ENCODE measurements around the gene RNF41. TPM values are rescaled to one million over a fixed set of nuclear protein-coding genes. Genes with fewer than 3 reads are reported as not detected.

Gene RNF41
- total and polyA plus RNA-seq, 5 donors from 2014 or later, result 33.7 to 45.8 (median 45.0) TPM

- no peaks in the 10 kb centered on the region for H3K9me3 ChIP-seq (ENCODE audit: control insufficient read depth in 2 of 2, low read length in 2 of 2)
- DNase-seq (no peak), ATAC-seq (ENCODE audit: low read depth in 2 of 2) (no peak)
- H3K27me3 ChIP-seq (ENCODE audit: control insufficient read depth, insufficient read depth, low read length), result no peaks in the 10 kb centered on the region
- no peaks in the 10 kb centered on the region for H3K4me1 ChIP-seq (ENCODE audit: control insufficient read depth, insufficient read depth, low read length, poor library complexity, severe bottlenecking)
- no peak overlapping the region for H3K27ac Mint-ChIP-seq
- no peak overlapping the region for H3K4me3 Mint-ChIP-seq
- no peak overlapping the region for H3K4me3 ChIP-seq (ENCODE audit: low read depth, low read length)
- no peaks in the 10 kb centered on the region for H3K27me3 Mint-ChIP-seq
- H3K4me1 Mint-ChIP-seq, result no peaks in the 10 kb centered on the region
- H3K9me3 Mint-ChIP-seq, result no peaks in the 10 kb centered on the region
- H3K36me3 ChIP-seq (ENCODE audit: control insufficient read depth, insufficient read depth, low read length), result peaks cover 65% of the 10 kb centered on the region
- peaks cover 30% of the 10 kb centered on the region for H3K36me3 Mint-ChIP-seq
- H3K27ac ChIP-seq (ENCODE audit: insufficient read depth, low read length, poor library complexity, severe bottlenecking), result no peak overlapping the region
These were observed 21.3 kb upstream of the RNF41 start for GRCh38 chr12:56242986-56243385.

DNA sequence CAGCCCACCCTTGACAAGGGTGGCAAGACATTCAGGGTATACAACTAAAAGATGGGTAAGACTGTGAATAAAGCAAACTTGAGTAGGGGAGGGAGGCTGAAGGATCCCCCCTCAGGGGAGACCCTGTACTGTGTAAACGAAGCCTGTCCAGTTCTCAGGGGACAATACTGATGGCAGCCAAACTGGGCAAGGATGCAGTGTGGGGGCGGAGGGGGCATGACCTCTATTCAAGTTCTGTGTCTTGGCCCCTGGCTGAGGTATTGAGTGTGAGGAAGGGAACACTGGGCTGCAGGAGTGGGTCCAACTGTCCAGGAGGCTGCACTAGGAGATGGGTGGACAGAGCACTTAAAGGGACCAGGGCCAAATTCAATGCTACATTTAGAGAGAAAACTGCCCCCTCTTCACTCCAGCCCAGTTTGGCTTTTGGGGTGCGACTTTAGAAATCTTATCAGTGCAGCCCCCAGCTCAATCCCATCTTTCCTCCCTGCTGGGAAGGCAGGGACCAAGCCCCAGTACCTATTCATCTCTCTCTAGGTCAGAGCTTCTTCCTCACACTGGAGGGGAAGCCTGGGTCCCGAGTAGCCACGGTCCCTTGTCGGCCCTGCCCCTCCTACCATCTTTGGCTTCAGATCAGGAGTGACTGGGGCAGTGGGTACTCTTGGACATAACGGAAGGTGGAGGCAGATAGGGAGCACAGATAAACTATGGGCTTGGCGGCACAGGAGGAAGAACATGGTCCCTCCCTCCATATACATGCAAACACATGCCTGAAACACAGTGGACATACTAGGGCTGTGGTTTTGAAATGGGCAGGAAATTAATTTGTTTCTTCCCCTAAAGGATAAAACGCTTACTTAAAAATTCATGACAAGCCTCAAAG is 19.9 kb upstream of the RNF41 start:
- Histone ChIP-seq H3K27me3 (ENCODE audit: control insufficient read depth, insufficient read depth, low read length) (no peaks in the 10 kb centered on the region), H3K4me3 (ENCODE audit: low read depth, low read length) (no peak overlapping the region), H3K4me1 (ENCODE audit: control insufficient read depth, insufficient read depth, low read length, poor library complexity, severe bottlenecking) (no peaks in the 10 kb centered on the region), H3K9me3 (ENCODE audit: control insufficient read depth in 2 of 2, low read length in 2 of 2) (no peaks in the 10 kb centered on the region), H3K36me3 (ENCODE audit: control insufficient read depth, insufficient read depth, low read length) (peaks cover 53% of the 10 kb centered on the region), H3K27ac (ENCODE audit: insufficient read depth, low read length, poor library complexity, severe bottlenecking) (no peak overlapping the region)
- Mint-ChIP-seq H3K27me3 (no peaks in the 10 kb centered on the region), H3K4me3 (no peak overlapping the region), H3K9me3 (no peaks in the 10 kb centered on the region), H3K36me3 (peaks cover 23% of the 10 kb centered on the region), H3K4me1 (no peaks in the 10 kb centered on the region), H3K27ac (peak overlapping the region in 1 of 3 donors; percentile 35)
- ATAC-seq (ENCODE audit: low read depth in 2 of 2), result no peak
- DNase-seq, result no peak

GRCh38 chr12:56237552-56237951 is 15.8 kb upstream of the RNF41 start:
- Histone ChIP-seq H3K4me1 (ENCODE audit: control insufficient read depth, insufficient read depth, low read length, poor library complexity, severe bottlenecking) (no peaks in the 10 kb centered on the region), H3K9me3 (ENCODE audit: control insufficient read depth in 2 of 2, low read length in 2 of 2) (no peaks in the 10 kb centered on the region), H3K27me3 (ENCODE audit: control insufficient read depth, insufficient read depth, low read length) (no peaks in the 10 kb centered on the region), H3K36me3 (ENCODE audit: control insufficient read depth, insufficient read depth, low read length) (peaks cover 21% of the 10 kb centered on the region), H3K27ac (ENCODE audit: insufficient read depth, low read length, poor library complexity, severe bottlenecking) (no peak overlapping the region), H3K4me3 (ENCODE audit: low read depth, low read length) (no peak overlapping the region)
- DNase-seq, result no peak
- no peak overlapping the region for H3K4me3 Mint-ChIP-seq
- no peak for ATAC-seq (ENCODE audit: low read depth in 2 of 2)
- H3K27ac Mint-ChIP-seq, result no peak overlapping the region
- peaks cover 10% of the 10 kb centered on the region for H3K36me3 Mint-ChIP-seq
- no peaks in the 10 kb centered on the region for H3K27me3 Mint-ChIP-seq
- peaks cover 0 to 3% (median 1%) of the 10 kb centered on the region in 4 donors for H3K4me1 Mint-ChIP-seq
- no peaks in the 10 kb centered on the region for H3K9me3 Mint-ChIP-seq

DNA sequence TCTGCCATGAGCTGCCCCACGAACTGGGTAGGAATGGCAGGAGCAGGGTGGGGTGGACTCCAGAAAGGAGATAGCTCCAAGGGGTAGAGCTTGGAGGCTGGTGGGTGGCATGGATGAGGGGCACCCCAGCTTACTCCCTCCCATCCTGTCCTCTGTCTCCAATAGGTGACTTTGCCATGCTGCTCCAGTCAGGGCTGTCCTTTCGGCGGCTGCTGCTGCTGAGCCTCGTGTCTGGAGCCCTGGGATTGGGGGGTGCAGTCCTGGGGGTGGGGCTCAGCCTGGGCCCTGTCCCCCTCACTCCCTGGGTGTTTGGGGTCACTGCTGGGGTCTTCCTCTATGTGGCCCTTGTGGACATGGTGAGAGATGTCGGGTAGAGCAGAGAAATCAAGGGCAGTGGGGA is 15.3 kb upstream of the RNF41 start:
- Histone ChIP-seq H3K27ac (ENCODE audit: insufficient read depth, low read length, poor library complexity, severe bottlenecking) (no peak overlapping the region), H3K4me3 (ENCODE audit: low read depth, low read length) (no peak overlapping the region), H3K36me3 (ENCODE audit: control insufficient read depth, insufficient read depth, low read length) (peaks cover 15% of the 10 kb centered on the region), H3K4me1 (ENCODE audit: control insufficient read depth, insufficient read depth, low read length, poor library complexity, severe bottlenecking) (no peaks in the 10 kb centered on the region), H3K9me3 (ENCODE audit: control insufficient read depth in 2 of 2, low read length in 2 of 2) (no peaks in the 10 kb centered on the region), H3K27me3 (ENCODE audit: control insufficient read depth, insufficient read depth, low read length) (no peaks in the 10 kb centered on the region)
- Mint-ChIP-seq H3K27ac (no peak overlapping the region), H3K4me1 (peaks cover 0 to 3% (median 1%) of the 10 kb centered on the region in 4 donors), H3K27me3 (no peaks in the 10 kb centered on the region), H3K4me3 (peak overlapping the region in 1 of 4 donors; percentile 4), H3K9me3 (no peaks in the 10 kb centered on the region), H3K36me3 (peaks cover 10% of the 10 kb centered on the region)
- DNase-seq (no peak), ATAC-seq (ENCODE audit: low read depth in 2 of 2) (no peak)

DNA sequence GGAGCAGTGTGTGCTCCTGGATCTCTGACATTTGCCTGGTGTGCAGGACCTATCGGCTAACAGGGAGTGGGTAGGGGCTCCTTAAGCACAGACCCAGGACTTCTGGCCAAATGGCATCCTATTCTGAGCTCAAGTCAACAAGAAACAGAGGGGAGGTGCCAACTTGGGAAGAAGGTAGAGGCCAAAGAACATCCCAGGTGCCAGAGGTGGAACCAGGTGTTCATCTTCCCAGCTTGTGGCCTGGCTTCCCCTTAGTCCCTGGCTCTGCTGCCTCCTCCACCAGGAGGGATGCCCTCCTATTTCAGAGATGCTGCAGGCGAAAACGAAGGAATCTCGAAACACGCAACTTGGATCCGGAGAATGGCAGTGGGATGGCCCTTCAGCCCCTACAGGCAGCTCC is 14.4 kb upstream of the RNF41 start:
- H3K4me3 Mint-ChIP-seq, result no peak overlapping the region
- H3K9me3 ChIP-seq (ENCODE audit: control insufficient read depth in 2 of 2, low read length in 2 of 2), result no peaks in the 10 kb centered on the region
- H3K4me3 ChIP-seq (ENCODE audit: low read depth, low read length), result no peak overlapping the region
- no peak for ATAC-seq (ENCODE audit: low read depth in 2 of 2)
- no peaks in the 10 kb centered on the region for H3K27me3 ChIP-seq (ENCODE audit: control insufficient read depth, insufficient read depth, low read length)
- no peaks in the 10 kb centered on the region for H3K9me3 Mint-ChIP-seq
- no peak overlapping the region for H3K27ac ChIP-seq (ENCODE audit: insufficient read depth, low read length, poor library complexity, severe bottlenecking)
- no peaks in the 10 kb centered on the region for H3K27me3 Mint-ChIP-seq
- H3K4me1 Mint-ChIP-seq, result peaks cover 0 to 3% (median 1%) of the 10 kb centered on the region in 4 donors
- DNase-seq, result no peak
- no peak overlapping the region for H3K27ac Mint-ChIP-seq
- peaks cover 8% of the 10 kb centered on the region for H3K36me3 Mint-ChIP-seq
- H3K4me1 ChIP-seq (ENCODE audit: control insufficient read depth, insufficient read depth, low read length, poor library complexity, severe bottlenecking), result no peaks in the 10 kb centered on the region
- H3K36me3 ChIP-seq (ENCODE audit: control insufficient read depth, insufficient read depth, low read length), result peaks cover 7% of the 10 kb centered on the region

DNA sequence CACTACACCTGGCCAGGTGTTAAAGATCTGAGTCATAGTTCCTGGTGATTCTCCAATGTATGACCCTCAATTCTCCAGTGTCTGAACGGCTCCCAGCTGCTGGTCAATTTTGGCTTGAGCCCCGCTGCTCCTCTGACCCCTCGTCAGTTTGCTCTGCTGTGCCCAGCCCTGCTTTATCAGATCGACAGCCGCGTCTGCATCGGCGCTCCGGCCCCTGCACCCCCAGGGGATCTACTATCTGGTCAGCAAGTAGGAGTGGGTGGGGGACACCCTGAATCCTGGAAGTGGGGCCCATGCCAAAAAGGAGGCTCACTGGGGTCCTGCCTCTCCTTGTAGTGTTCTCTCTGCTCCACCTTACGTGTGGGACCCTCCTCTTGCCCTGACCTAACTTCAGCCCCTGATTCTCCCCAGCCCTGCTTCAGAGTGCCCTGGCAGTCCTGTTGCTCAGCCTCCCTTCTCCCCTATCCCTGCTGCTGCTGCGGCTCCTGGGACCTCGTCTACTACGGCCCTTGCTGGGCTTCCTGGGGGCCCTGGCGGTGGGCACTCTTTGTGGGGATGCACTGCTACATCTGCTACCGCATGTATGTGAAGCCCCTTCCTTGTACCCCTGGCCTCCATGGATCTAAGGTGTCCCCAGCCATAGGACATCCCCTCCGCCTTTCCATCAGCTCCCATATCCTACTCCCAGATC is 13.2 kb upstream of the RNF41 start:
- H3K4me3 Mint-ChIP-seq, result no peak overlapping the region
- H3K9me3 Mint-ChIP-seq, result no peaks in the 10 kb centered on the region
- no peaks in the 10 kb centered on the region for H3K4me1 ChIP-seq (ENCODE audit: control insufficient read depth, insufficient read depth, low read length, poor library complexity, severe bottlenecking)
- peak overlapping the region in 1 of 3 donors; percentile 11 for H3K27ac Mint-ChIP-seq
- H3K27ac ChIP-seq (ENCODE audit: insufficient read depth, low read length, poor library complexity, severe bottlenecking), result no peak overlapping the region
- H3K4me3 ChIP-seq (ENCODE audit: low read depth, low read length), result no peak overlapping the region
- no peaks in the 10 kb centered on the region for H3K9me3 ChIP-seq (ENCODE audit: control insufficient read depth in 2 of 2, low read length in 2 of 2)
- no peaks in the 10 kb centered on the region for H3K27me3 Mint-ChIP-seq
- H3K36me3 ChIP-seq (ENCODE audit: control insufficient read depth, insufficient read depth, low read length), result no peaks in the 10 kb centered on the region
- peaks cover 0 to 3% (median 1%) of the 10 kb centered on the region in 4 donors for H3K4me1 Mint-ChIP-seq
- H3K27me3 ChIP-seq (ENCODE audit: control insufficient read depth, insufficient read depth, low read length), result no peaks in the 10 kb centered on the region
- ATAC-seq (ENCODE audit: low read depth in 2 of 2) (no peak), DNase-seq (no peak)
- peaks cover 3% of the 10 kb centered on the region for H3K36me3 Mint-ChIP-seq

DNA sequence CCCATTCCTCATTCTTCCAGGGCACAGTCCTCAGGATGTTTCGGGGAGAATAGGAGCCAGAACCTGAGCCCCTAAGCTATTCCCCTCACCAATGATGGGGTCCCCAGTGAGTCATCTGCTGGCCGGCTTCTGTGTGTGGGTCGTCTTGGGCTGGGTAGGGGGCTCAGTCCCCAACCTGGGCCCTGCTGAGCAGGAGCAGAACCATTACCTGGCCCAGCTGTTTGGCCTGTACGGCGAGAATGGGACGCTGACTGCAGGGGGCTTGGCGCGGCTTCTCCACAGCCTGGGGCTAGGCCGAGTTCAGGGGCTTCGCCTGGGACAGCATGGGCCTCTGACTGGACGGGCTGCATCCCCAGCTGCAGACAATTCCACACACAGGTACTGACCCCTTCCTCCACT is 9.5 kb upstream of the RNF41 start:
- Mint-ChIP-seq H3K4me3 (no peak overlapping the region), H3K36me3 (peaks cover 2% of the 10 kb centered on the region)
- H3K36me3 ChIP-seq (ENCODE audit: control insufficient read depth, insufficient read depth, low read length), result peaks cover 3% of the 10 kb centered on the region

More for the DNA sequence above, 9.5 kb upstream of the RNF41 start:
- no peaks in the 10 kb centered on the region for H3K27me3 Mint-ChIP-seq
- no peaks in the 10 kb centered on the region for H3K4me1 ChIP-seq (ENCODE audit: control insufficient read depth, insufficient read depth, low read length, poor library complexity, severe bottlenecking)
- H3K27ac ChIP-seq (ENCODE audit: insufficient read depth, low read length, poor library complexity, severe bottlenecking), result no peak overlapping the region
- no peak overlapping the region for H3K27ac Mint-ChIP-seq
- no peak for DNase-seq
- no peak for ATAC-seq (ENCODE audit: low read depth in 2 of 2)
- no peaks in the 10 kb centered on the region for H3K27me3 ChIP-seq (ENCODE audit: control insufficient read depth, insufficient read depth, low read length)
- no peaks in the 10 kb centered on the region for H3K9me3 ChIP-seq (ENCODE audit: control insufficient read depth in 2 of 2, low read length in 2 of 2)
- no peaks in the 10 kb centered on the region for H3K9me3 Mint-ChIP-seq
- no peak overlapping the region for H3K4me3 ChIP-seq (ENCODE audit: low read depth, low read length)
- peaks cover 0 to 3% (median 2%) of the 10 kb centered on the region in 4 donors for H3K4me1 Mint-ChIP-seq
